DMS153 (cell line): ENCODE data around the gene NKX2-4.
A peak's percentile ranks its signal among the peaks of the same experiment; 100 is the strongest.

ENCODE experiments used
- DNase-seq: peaks from one replicate; lab custom pipeline; 2025; lab: John Stamatoyannopoulos, UW

The NKX2-4 gene

GRCh38 chr20:21360705-21361104 lies 36.6 kb downstream of the NKX2-4 start:
- DNase-seq, result no peak

GRCh38 chr20:21358737-21359136 lies 38.6 kb downstream of the NKX2-4 start:
- no peak for DNase-seq

DNA sequence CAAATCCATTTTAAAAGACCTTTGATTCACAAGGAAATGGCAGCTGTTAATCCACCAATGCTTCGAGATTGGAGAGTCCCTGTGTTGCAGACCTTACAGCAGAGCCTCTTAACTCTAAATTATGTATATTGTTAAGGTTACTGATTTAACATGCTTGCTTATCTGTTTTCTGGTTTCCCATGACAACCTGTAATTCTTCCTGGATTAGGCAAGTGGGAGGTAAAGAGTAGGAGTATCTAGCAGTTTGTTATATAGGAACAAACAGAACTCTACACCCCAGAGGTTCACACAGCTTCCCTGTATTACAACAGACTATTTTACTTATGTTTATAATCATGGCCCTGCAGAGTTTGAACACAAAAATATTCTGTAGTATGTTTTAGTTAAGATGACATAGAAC lies 39.5 kb downstream of the NKX2-4 start:
- peak; percentile 19 for DNase-seq

DNA sequence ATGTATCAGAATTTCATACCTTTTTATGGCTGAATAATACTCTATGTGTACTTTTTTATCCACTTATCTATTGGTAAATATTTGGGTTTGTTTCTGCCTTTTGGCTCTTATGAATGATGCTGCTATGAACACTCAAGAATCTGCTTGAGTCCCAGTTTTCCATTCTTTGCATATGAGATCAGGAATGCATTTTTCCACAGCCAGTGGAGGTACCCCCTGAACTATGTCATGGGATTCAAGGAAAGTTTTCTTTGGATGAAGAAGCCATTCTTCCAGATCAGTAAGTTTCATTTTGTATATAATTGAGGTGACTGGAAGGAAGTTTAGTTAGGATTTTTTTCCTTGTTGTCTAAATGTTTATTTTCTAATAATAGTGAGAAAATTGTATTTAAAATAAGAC lies 40.9 kb downstream of the NKX2-4 start:
- no peak for DNase-seq

DNA sequence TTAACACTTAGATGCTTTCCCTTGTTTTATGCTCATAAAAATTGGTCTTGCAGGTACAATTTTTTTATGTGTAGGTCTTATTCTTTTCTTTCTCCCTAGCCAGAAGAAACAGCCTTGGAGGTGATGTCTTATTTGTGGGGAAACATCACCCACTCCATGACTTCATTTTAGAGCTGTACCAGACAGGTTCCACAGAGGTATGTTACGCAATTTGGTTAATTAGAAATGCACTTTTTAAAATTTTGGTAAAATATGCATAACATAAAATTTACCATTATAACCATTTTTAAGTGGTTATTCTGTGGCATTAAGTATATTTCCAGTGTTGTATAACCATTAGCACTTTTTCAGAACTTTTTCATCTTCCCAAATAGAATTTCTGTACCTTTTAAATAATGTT lies 41.3 kb downstream of the NKX2-4 start:
- DNase-seq, result no peak

- no peak for DNase-seq
Measured at GRCh38 chr20:21353236-21353635, 44.1 kb downstream of the NKX2-4 start.

DNA sequence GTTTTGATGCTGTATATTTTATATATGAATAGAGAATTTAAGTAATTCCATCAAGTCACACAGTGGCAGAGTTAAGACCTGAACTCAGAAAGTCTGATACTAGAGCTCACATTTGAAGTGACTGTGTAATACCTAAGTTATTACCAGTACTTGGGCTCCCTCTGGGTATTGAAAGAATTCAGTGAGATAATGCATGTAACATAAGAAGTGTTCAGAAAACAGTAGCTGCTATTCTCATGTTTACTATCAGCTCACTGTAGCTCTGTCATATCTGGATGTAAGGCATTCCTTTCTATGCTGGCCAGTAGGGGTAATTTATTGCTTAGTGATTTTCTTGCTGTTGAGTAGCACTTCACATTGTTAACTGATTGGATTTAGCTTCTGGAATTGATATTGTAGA lies 44.6 kb downstream of the NKX2-4 start:
- no peak for DNase-seq
